ENCODE results near the gene PHACTR4. TPM values are rescaled to one million over a fixed set of nuclear protein-coding genes. Genes with fewer than 3 reads are reported as not detected.
A peak's percentile ranks its signal among the peaks of the same experiment; 100 is the strongest.

The PHACTR4 gene
- total and polyA plus RNA-seq, 2 of the 13 experiments (the other 11 are each of a cell fraction or from before 2014, with no cell fraction given) = 13.9 to 17.1 TPM

DNA sequence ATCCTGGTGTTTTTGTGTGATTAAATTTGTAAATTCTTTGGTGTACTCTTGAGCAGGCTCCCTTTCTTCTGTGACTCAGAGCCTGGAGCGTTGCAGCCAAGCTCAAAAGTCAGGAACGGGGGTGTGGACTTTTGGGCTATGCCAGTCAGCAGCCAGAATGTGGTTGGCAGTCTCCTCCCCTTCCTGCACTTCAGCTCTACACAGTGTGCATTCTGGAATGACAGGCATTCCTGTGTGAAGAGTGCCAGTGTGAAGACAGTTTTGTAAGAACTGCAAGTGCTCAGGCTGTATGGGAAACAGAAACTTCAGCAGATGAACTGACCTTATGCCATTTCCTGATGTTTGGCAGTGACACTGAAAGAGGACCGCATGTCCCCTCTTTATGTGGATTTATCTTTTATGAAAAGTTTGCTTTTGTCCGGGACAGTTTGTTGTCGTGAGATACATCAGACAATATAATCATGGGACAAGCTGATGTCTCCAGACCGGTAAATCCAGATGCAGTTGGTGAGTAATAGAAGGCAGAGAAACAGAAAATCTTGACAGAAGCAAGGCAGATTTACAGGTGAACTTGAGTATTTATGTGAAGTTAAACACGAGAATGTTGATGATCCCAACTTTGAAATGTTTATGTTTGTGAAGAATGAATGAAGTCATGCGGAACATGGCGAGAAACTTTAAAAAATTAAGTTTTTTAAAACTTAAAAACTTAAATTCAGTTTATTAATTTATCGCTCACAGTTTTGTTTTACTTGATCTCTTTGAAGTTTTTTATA, 68.6 kb downstream of the PHACTR4 start (continued):
- no peak for TF ChIP-seq HNF1A (IDR thresholded peaks at IDR 0.05; ENCODE audit: low read depth)
- no peak for TF ChIP-seq HNF1A (CRISPR knock-in tag; IDR thresholded peaks at IDR 0.05; ENCODE audit: borderline replicate concordance)
- no peak for TF ChIP-seq ZNF180 (CRISPR knock-in tag; IDR thresholded peaks at IDR 0.05; ENCODE audit: borderline replicate concordance, low read depth)
- TF ChIP-seq FOXA3 (CRISPR knock-in tag; IDR thresholded peaks at IDR 0.05) = peak; percentile 36; the same call in 1 of the 2 replicates
- TF ChIP-seq SOX5 (CRISPR knock-in tag; IDR thresholded peaks at IDR 0.05; ENCODE audit: borderline replicate concordance) = peak; percentile 37; the same call in 1 of the 2 replicates
- TF ChIP-seq NAIF1 (CRISPR knock-in tag; IDR thresholded peaks at IDR 0.05; ENCODE audit: borderline replicate concordance) = no peak
- TF ChIP-seq ZSCAN29 (CRISPR knock-in tag; conservative IDR thresholded peaks at IDR 0.05) = no peak
- 0 out of 2 replicates have a peak, but pooled peaks have one; percentile 28 for TF ChIP-seq ATF2 (CRISPR knock-in tag; IDR thresholded peaks at IDR 0.05)
- no peak for TF ChIP-seq ZNF564 (CRISPR knock-in tag; IDR thresholded peaks at IDR 0.05)
- no peak for TF ChIP-seq GTF2F1 (IDR thresholded peaks at IDR 0.05; ENCODE audit: low read length)
- no peak for TF ChIP-seq MAF1 (CRISPR knock-in tag; IDR thresholded peaks at IDR 0.05; ENCODE audit: borderline replicate concordance)
- TF ChIP-seq ONECUT2 (CRISPR knock-in tag; IDR thresholded peaks at IDR 0.05) = no peak
- peak; percentile 84 for TF ChIP-seq DRAP1 (CRISPR knock-in tag; IDR thresholded peaks at IDR 0.05)
- TF ChIP-seq ZNF207 (IDR thresholded peaks at IDR 0.05; ENCODE audit: borderline replicate concordance) = no peak
- peak; percentile 41 for TF ChIP-seq CBX1 (IDR thresholded peaks at IDR 0.05; ENCODE audit: low read depth)
- no peak for TF ChIP-seq PPARG (CRISPR knock-in tag; conservative IDR thresholded peaks at IDR 0.05)
- 0 out of 2 replicates have a peak, but pooled peaks have one; percentile 39 for TF ChIP-seq KAT8 (CRISPR knock-in tag; IDR thresholded peaks at IDR 0.05)
- peak; percentile 66; the same call in 1 of the 2 replicates for TF ChIP-seq IRF2 (CRISPR knock-in tag; IDR thresholded peaks at IDR 0.05)
- TF ChIP-seq, protein P1, sequence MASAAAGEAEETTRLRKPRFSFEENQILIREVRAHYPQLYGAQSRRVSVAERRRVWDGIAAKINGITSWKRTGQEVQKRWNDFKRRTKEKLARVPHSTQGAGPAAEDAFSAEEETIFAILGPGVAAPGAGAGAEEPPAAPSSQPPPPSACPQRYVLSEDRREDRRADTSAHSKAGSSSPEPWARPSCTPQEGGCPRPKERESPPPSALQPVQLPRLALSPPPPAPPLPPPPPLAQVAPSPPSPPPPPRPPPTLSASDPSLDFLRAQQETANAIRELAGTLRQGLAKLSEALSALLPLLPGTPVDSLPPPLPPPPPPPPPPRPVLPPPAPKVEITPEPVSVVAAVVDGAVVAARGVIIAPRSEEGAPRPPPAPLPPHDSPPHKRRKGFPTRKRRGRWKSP (CRISPR knock-in tag; IDR thresholded peaks at IDR 0.05) = no peak
- TF ChIP-seq NFYB (CRISPR knock-in tag; IDR thresholded peaks at IDR 0.05) = no peak
- TF ChIP-seq HNRNPLL (IDR thresholded peaks at IDR 0.05; ENCODE audit: low read depth, low read length, poor library complexity, severe bottlenecking) = no peak
- TF ChIP-seq ELF3 (CRISPR knock-in tag; IDR thresholded peaks at IDR 0.05) = peak; percentile 41; the same call in 1 of the 2 replicates
- peak; percentile 80 for TF ChIP-seq FOSL2 (CRISPR knock-in tag; IDR thresholded peaks at IDR 0.05)
- no peak for TF ChIP-seq BORCS8-MEF2B (CRISPR knock-in tag; IDR thresholded peaks at IDR 0.05)
- TF ChIP-seq ZNF263 (CRISPR knock-in tag; IDR thresholded peaks at IDR 0.05) = no peak
- peak; percentile 57; the same call in 1 of the 2 replicates for TF ChIP-seq HDAC2 (CRISPR knock-in tag; IDR thresholded peaks at IDR 0.05)
